ENCODE measurements around the gene RBM47.

DNA sequence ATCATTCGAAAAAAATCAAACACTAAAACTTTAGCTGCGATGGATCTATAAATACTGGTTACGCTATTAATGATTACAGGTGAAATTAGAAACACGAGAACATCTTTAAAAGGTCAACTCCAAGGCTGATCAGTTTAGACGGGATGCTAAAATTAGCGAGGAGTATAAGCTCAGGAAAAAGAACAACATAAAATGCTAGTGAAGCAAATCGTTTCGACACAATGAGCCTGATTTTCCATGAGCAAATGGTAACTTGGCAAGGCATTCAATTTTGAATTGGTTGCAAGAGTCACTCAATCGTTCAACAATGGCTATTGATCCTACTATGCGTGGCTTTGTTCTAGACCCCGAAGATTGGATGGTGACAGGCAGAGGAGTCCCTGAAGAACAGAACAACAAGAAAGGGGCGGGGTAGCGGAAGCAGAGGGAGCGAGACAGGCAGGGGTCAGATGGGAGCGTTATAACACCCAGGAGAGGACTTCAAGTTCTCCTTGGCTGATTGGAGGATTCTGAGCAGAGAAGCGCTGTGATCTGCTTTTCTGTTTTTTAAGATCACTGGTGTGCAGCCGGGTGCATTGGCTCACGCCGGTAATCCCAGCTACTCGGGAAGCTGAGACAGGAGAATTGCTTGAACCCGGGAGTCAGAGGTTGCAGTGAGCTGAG lies 146.5 kb downstream of the RBM47 start:
- TF ChIP-seq, protein P1, sequence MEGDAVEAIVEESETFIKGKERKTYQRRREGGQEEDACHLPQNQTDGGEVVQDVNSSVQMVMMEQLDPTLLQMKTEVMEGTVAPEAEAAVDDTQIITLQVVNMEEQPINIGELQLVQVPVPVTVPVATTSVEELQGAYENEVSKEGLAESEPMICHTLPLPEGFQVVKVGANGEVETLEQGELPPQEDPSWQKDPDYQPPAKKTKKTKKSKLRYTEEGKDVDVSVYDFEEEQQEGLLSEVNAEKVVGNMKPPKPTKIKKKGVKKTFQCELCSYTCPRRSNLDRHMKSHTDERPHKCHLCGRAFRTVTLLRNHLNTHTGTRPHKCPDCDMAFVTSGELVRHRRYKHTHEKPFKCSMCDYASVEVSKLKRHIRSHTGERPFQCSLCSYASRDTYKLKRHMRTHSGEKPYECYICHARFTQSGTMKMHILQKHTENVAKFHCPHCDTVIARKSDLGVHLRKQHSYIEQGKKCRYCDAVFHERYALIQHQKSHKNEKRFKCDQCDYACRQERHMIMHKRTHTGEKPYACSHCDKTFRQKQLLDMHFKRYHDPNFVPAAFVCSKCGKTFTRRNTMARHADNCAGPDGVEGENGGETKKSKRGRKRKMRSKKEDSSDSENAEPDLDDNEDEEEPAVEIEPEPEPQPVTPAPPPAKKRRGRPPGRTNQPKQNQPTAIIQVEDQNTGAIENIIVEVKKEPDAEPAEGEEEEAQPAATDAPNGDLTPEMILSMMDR (IDR thresholded peaks at IDR 0.05; ENCODE audit: insufficient read depth, low read length) = no peak
- TF ChIP-seq POLR2AphosphoS5 (IDR thresholded peaks at IDR 0.05; ENCODE audit: low read depth) (no peak), SPI1 (IDR thresholded peaks at IDR 0.05; ENCODE audit: borderline replicate concordance, low read depth) (no peak), GABPA (IDR thresholded peaks at IDR 0.05; ENCODE audit: low read depth) (no peak)
- TF ChIP-seq, protein P2, sequence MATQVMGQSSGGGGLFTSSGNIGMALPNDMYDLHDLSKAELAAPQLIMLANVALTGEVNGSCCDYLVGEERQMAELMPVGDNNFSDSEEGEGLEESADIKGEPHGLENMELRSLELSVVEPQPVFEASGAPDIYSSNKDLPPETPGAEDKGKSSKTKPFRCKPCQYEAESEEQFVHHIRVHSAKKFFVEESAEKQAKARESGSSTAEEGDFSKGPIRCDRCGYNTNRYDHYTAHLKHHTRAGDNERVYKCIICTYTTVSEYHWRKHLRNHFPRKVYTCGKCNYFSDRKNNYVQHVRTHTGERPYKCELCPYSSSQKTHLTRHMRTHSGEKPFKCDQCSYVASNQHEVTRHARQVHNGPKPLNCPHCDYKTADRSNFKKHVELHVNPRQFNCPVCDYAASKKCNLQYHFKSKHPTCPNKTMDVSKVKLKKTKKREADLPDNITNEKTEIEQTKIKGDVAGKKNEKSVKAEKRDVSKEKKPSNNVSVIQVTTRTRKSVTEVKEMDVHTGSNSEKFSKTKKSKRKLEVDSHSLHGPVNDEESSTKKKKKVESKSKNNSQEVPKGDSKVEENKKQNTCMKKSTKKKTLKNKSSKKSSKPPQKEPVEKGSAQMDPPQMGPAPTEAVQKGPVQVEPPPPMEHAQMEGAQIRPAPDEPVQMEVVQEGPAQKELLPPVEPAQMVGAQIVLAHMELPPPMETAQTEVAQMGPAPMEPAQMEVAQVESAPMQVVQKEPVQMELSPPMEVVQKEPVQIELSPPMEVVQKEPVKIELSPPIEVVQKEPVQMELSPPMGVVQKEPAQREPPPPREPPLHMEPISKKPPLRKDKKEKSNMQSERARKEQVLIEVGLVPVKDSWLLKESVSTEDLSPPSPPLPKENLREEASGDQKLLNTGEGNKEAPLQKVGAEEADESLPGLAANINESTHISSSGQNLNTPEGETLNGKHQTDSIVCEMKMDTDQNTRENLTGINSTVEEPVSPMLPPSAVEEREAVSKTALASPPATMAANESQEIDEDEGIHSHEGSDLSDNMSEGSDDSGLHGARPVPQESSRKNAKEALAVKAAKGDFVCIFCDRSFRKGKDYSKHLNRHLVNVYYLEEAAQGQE (IDR thresholded peaks at IDR 0.05; ENCODE audit: insufficient replicate concordance, low read depth) = no peak
